OCI-LY3 (cell line): ENCODE measurements around the gene CEP44.

Source experiments
- EZH2phosphoT487 ChIP-seq: fragments of 200-600 bp; shearing (Covaris generic); IDR thresholded peaks from 2 replicates; pipeline ENCODE4 v1.6.1; 2018; ENCODE audit warnings: antibody characterized with exemption, mixed run types, low read depth
- TF ChIP-seq, protein P1 (sequence below): fragments of 200-600, 300-600 bp; sonication (generic); IDR thresholded peaks from 2 replicates; pipeline ENCODE4 v1.5.1; 2014; ENCODE audit warnings: antibody characterized with exemption, low read length, low read depth

DNA sequence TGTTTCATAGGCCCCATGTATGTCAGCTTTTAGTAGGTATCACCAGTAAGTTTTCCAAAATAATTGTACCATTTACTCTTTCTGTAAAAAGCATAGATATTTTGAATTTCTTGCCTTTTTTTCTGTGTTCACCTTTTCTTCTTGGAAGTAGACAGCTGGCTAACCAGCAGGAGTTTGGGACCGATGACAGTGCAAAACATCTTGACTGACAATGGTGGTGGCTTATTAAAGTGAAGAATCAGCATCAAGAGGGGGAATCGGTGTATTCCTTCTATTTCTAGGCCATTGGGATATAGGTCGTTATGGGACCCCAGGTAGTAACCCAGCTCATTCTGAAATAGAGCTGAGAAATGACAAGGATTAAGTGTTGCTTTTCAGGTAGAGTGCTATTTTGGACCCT, 3.2 kb downstream of the CEP44 start:
- TF ChIP-seq EZH2phosphoT487, result no peak
- TF ChIP-seq, protein P1, sequence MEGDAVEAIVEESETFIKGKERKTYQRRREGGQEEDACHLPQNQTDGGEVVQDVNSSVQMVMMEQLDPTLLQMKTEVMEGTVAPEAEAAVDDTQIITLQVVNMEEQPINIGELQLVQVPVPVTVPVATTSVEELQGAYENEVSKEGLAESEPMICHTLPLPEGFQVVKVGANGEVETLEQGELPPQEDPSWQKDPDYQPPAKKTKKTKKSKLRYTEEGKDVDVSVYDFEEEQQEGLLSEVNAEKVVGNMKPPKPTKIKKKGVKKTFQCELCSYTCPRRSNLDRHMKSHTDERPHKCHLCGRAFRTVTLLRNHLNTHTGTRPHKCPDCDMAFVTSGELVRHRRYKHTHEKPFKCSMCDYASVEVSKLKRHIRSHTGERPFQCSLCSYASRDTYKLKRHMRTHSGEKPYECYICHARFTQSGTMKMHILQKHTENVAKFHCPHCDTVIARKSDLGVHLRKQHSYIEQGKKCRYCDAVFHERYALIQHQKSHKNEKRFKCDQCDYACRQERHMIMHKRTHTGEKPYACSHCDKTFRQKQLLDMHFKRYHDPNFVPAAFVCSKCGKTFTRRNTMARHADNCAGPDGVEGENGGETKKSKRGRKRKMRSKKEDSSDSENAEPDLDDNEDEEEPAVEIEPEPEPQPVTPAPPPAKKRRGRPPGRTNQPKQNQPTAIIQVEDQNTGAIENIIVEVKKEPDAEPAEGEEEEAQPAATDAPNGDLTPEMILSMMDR, result no peak
